Activated naive CD4-positive, alpha-beta T cell treated with Interleukin-2 at 50 U/mL for 16 hours (primary cell): Measurements from ENCODE around the gene CHD9.
"Not testable (repeated sequence)": the region's sequence is repeated elsewhere in the genome, so short reads cannot be mapped to it uniquely, and the experiment has no call there.

Source experiments
- DNase-seq: peaks from one replicate; pipeline ENCODE4 v3.0.0-alpha.2; 2020

The CHD9 gene

DNA sequence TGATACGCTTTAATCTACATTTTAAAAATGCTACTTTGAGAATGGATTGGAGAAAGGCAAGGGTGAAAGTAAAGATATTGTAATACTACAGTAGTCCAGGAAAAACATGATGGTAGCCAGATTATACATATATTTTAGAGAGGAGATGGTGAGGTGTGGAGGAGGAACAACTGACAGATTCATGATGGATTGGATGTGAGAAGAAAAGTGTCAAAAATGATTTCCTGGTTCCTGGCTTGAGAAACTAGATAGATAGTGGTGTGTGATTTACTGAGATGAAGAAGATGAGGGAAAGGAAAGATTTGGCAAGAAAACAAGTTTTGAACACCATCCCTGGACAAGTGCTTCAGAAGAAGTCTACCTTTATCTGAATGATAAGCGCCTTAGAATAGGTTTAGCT lies 80.5 kb downstream of the CHD9 start:
- DNase-seq, result no peak

DNA sequence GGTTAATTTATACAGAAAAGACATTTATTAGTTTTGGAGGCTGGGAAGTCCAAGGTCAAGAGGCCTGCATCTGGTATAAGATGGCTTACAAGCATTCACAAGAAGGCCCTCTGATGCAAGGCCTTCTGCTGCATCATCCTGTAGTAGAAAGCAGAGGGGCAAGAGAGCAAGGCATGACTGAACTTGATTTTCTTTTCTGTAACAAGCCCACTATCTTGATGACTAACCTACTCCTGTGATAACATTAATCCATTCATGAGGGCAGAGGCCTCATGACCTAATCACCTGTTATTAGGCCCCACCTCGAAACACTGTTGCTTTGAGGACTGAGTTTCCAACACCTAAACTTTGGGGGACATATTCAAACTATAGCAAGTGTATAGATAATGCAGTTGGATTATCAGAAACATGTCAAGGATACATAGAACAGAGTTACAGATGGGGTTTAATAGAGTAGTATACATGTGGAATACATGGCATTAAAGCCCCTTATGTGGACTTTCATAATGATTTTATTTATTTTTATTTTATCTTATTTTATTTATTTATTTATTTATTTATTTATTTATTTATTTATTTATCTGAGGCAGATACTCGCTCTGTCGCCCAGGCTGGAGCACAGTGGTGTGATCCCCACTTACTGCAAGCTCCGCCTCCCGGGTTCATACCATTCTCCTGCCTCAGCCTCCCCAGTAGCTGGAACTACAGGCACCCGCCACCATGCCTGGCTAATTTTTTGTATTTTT lies 88.2 kb downstream of the CHD9 start:
- no peak for DNase-seq

DNA sequence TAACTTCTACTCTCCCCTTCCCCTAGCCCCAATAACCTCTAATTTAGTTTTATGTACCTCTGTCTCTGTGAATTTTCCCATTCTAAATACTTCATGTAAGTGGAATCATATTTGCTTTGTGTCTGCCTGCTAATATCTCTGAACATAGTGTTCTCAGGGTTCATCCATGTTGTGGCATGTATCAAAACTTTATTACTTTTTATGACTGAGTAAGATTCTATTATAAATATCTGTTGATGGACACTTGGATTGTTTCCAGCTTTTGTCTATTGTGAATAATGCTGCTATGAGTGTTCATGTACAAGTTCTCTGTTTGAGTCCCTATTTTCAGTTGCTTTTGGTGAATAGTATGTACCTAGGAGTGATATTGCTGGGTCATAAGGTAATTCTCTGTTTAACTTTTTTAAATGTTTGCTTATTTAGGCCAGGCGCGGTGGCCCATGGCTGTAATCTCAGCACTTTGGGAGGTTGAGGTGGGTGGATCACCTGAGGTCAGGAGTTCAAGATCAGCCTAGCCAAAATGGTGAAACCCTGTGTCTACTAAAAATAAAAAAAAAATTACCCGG lies 92.8 kb downstream of the CHD9 start:
- no peak for DNase-seq

DNA sequence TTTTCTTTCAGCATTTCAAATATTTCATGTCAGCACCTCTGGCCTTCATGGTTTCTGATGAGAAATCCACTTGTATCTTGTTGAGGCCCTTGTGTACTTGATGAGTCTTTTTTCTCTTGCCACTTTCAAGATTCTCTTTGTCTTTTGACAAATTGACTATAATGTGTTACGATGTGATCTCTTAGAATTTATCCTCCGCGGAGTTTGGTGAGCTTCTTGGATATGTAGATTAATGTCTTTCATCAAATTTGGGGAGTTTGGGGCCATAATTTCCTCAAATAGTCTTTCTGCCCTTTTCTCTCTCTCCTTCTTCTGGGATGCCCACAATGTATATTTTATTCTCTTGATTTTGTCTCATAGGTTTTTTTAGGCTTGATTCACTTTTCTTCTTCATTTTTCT lies 96.0 kb downstream of the CHD9 start:
- DNase-seq, result no peak

DNA sequence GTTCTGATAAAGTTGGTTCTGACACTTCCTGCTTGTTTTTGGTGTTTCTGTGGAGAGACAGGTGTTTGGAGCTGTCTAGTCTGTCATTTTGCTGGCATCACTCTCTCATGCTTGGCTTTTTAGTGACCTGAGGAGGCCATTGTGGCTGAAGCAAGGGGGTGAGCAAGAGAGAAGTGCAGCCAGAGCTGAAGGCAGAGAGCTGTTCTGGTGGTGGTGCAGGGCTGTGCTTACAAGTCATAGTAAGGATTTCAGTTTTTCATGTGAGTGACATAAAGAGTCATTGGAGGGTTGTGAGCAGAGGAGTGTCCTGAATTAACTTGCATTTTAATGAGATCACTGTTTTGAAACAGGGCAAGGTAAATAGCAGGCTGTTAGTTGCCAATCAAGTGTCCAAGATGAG lies 97.5 kb downstream of the CHD9 start:
- no peak for DNase-seq

DNA sequence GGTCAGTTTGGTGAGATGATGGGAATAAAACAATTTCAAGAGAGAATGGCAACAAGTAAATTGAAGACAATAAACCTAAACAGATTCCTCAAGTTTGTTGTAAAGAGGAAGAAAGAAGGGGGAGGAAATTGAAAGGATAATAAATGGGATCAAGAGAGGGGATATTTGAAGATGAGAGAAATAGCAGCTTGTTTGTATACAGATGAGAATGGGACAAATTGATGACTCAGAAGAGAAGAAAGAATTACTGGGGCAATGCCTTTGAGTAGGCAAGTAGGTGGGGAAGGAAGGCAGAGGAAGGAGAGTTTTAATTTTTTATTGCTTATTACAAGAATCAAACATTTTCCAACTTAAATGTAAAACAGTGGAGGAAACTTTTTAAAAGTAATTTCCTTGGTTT lies 98.3 kb downstream of the CHD9 start:
- DNase-seq, result no peak

DNA sequence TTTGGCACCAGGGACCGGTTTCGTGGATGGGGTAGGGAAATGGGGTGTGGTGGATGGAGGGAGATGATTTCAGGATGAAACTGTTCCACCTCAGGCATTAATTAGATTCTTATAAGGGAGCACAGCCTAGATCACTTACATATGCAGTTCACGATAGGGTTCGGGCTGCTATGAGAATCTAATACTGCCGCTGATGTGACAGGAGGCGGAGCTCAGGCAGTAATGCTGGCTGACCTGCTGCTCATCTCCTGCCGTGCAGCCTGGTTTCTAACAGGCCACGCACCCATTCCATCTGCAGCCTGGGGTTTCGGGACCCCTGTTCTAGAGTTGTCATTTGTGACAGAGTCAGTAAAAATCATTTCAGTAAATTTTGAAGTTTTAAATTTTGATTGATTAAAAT lies 99.7 kb downstream of the CHD9 start:
- DNase-seq, result no peak

DNA sequence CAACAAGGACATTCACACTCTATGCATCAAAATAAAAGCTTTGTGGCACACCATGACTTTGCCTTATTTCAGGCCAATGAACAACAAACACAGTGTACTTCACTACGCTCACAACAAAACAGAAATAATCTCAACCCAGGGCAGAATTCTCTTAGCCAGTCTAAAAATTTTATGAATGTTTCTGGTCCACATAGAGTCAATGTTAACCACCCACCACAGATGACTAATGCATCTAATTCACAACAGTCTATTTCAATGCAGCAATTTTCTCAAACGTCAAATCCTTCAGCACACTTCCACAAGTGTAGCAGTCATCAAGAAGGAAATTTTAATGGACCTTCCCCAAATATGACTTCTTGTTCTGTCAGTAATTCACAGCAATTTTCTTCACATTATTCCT lies 101.7 kb downstream of the CHD9 start:
- DNase-seq, result no peak

DNA sequence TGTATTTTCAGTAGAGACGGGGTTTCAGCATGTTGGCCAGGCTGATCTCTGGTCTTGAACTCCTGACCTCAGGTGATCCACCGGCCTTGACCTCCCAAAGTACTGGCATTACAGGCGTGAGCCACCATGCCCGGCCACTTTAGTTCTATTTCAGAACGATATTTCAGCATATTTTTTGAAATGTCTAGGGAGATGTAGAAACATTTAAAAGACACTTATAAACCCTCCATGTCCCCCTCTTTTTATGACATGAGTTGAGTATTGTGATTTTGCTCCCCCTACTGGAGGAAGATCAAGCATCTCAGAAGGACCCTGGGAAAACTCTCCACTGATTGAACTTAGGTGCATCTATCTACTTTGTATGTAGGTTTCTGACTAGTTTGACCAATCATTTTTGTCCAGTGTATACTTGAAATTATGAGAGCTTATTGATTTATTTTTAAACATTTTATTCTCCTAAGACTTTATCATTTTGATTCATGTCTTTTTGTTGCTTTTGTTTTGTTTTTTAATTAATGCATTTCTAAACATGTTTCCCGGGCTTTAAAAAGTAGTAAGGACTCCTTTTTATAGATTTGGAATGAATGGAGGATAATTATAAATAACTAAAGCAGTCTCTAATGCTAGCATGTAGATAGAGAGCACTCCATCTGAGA lies 105.1 kb downstream of the CHD9 start:
- DNase-seq, result no peak

DNA sequence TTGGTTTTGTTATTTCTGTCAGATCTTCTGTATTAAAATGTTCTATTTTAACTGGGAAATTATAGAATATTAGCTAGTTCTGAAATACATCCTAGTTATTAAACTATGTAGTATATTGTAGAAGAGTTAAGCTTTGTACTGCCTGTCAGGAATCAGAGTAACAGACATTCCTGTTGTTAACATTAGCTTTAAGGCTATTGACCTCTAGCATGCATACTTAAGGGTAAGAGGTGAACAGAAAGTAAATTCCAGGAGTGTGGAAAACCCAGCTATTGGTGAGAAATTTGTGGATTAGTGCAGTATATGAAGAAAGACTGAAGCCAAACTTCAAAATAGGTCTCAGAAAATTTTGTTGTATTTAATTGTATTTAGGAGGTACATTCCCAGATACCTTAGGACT lies 111.3 kb downstream of the CHD9 start:
- DNase-seq, result no peak

DNA sequence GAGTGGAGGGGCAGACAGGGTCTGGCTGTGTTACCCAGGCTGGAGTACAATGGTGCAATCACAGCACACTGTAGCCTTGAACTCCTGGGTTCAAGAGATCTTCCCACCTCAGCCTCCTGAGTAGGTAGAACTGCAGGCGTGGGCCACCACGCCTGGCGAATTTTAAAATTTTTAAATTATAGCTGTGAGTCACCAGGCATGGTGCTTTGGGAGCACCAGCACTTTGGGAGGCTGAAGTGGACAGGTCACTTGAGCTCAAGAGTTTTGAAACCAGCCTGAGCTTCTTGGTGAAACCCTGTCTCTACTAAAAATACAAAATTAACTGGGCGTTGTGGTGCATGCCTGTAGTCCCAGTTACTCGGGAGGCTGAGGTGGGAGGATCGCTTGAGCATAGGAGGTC lies 114.0 kb downstream of the CHD9 start:
- DNase-seq, result no peak

DNA sequence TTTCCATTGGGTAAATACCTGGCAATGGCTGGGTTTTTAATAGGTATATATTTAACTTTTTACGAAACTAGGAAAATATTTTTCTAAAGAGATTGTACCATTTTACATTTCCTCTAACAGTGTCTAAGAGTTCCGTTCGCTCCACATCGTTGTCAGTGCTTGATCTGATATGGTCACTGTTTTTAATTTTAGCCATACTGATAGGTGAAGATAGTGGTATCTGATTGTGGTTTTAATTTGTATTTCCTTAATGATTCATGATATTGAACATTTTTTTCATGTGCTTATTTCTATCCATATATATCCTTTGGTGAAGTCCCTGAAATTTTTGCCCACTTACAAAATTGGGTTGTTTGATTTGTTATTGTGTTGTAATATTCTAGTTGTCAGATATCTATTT lies 117.7 kb downstream of the CHD9 start:
- no peak for DNase-seq

DNA sequence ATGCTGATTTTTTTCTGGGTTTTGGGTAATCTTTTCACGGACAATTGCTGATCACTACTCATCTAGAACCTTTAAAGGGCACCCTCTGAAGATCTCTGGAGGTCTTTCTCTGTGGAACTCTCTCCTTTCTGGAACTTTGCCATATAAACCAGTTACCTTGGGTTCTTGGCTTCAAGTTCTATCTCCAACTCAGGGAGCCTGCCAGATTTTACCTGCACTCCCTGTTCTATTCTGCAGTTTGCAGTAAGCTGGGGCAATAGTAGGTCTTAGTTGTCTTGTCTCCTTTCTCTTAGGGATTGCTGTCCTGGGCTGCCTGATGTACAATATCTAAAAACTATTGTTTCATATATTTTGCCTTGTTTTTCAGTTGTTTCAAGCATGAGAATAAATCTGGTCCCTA lies 120.3 kb downstream of the CHD9 start:
- no peak for DNase-seq

DNA sequence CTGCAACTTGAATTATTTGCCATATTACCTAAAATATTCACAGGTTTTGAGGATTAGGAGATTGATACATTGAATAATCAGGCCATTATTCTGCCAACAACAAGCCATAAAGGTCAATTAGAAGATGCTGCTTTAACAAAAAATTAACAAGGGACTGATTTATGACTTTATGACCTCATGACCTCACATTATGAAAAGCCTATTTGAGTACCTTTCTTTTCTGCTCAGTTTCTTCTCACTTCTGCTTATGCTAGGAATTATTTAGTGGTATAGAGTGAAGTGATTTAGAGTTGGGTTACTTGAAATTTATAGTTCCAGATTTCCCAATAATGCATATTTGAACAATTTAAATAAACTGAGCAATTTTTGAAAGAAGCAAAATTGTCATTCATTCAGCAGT lies 121.6 kb downstream of the CHD9 start:
- no peak for DNase-seq

DNA sequence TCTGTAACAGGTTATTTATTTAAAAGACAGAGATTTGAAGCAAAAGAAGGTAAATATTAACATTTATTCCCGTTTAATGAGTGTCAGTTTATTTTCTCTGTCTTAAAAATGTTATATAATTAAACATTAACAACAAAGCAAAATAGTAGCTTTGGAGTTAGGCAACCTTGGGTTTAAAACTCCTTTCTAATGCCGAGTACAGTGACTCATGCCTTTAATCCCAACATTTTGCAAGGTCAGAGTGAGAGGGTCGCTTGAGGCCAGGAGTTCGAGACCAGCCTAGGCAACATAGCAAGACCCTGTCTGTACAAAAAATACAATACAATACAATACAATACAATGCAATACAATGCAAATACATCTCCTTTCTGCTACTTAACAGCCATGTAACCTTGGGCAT lies 128.7 kb downstream of the CHD9 start:
- DNase-seq, result no peak

DNA sequence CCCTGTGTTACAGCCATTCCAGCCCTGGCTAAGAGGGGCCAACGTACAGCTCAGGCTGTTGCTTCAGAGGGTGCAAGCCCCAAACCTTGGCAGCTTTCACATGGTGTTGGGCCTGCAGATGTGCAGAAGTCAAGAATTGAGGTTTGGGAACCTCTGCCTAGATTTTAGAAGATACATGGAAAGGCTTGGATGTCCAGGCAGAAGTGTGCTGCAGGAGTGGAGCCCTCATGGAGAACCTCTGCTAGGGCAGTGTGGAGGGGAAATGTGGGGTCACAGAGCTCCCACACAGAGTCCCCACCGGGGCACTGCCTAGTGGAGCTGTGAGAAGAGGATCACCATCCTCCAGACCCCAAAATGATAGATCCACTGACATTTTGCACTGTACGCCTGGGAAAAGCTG lies 130.9 kb downstream of the CHD9 start:
- not testable (repeated sequence) for DNase-seq

DNA sequence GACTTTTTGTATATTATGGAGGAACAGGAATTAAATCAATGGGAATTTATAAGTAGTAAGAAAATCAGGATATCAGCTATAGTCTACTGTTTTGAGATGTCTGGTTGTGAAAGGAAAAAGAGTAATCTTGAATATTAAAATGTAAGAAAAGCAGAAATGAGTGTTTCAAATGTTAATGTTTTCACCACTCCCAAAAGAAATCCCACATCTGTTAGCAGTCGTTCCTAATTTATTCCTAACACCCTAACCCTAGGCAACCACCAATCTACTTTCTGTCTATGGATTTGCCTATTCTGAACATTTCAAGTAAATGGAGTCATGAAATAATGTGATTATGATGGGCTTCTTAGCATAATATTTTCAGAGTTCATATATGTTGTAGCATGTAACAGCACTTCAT lies 133.0 kb downstream of the CHD9 start:
- DNase-seq, result no peak

DNA sequence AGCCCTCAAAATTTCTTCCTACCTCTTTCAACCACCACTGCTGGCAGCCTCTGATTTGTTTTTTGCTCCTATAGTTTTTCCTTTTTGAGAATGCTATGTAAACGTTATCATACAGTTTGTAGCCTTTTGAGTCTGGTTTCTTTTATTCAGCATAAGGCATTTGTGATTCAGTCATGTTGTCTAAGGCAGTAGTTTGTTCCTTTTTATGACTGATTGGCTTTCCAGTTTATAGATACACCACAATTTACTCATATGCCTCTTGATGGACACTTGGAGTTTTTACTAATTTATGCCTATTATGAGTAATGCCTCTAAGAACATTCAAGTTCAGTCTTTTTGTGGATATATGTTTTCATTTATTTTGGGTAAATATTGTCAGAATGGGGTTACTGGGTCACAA lies 136.6 kb downstream of the CHD9 start:
- no peak for DNase-seq

DNA sequence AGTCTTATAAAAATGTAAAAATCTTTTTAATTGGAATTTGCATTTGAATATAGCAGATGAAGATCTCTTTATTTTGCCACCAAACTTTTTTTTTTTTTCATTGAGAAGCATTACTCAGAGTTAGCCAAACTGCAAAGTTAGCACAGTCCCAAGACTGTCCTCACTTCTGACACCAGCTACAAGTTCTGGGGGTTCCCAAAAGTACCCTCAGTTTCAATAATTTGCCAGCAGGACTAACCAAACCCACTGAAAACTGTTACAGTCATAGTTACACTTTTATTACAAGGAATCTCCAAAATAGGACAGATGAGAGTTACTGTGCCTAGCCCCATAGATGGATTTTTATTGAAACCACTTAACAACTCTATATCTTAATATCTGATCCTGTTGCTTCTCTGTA lies 144.1 kb downstream of the CHD9 start:
- DNase-seq, result no peak

DNA sequence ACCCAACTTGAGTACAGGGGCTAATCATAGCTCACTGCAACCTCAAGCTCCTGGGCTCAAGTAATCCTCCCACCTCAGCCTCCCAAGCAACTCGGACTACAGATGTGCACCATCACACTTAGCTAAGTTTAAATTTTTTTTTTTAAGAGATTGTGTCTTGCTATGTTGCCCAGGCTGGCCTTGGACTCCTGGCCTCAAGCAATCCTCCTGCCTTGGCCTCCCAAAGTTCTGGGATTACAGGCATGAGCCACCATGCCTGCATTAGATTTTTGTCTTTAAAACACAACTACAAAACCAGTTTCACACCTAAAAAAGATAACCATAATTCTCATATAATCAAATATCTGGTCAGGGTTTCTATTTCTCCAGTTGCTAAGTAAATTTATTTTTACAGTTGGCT lies 147.1 kb downstream of the CHD9 start:
- no peak for DNase-seq

DNA sequence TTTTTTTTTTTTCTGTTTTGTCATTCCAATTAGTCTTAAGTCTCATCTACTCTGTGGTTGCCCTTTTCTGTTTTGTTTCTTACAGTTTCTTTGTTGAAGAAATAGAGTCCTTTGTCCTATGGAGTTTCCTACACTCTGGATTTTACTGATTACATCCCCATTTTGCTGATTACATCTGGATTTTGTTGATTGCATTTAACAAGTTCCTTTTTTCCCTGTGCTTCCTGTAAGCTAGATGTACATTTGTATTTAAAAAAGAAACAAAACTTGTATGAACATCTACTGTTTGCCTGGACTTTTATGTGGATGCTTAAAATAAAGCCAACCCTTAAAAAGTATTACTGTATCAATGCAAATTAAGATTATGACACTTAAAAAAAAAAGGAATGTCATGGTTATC lies 147.6 kb downstream of the CHD9 start:
- DNase-seq, result no peak

DNA sequence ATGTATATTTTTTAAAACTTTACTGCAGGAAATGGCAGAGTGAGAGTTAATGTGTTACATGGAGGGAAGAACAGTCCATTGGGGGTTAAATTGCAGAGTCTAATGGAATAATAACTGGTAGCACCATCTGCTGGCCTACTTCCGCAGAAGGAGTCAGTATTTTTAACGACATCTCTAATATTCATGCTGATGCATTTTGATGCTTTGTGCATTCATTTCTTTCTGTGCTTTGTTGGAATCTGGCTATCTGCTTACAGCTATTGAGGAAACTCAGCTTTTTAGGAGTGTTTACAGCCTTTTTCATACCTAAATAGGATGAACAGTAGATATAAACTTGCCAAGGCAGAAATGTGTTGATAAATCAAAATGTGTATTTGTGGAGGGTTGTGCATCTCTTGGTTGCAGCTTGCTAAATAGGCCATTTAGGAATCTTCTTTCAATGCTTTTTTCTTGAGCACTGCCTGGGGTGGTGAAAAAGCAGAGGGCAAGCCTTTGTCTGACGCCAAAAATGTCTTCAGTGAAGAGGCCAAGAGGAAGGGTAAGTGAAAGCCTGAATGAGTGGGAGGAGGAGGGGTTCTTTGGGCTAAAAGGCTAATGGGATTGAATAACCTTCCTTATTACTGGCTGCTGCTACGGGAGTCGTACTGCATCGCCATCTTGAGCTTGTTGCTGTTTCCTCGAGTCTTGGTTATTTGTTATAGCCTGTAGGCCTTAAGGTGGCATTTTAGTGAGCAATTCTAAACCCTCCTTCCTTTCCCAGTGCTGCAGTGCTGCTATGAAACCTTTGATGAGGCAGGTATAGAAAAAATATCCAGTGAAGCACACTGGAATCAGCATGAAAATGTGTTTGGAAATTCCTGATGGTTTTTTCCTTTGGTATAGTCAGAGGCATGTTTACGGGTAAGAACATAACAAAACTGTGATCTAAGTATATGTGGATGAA lies 153.3 kb downstream of the CHD9 start:
- no peak for DNase-seq

DNA sequence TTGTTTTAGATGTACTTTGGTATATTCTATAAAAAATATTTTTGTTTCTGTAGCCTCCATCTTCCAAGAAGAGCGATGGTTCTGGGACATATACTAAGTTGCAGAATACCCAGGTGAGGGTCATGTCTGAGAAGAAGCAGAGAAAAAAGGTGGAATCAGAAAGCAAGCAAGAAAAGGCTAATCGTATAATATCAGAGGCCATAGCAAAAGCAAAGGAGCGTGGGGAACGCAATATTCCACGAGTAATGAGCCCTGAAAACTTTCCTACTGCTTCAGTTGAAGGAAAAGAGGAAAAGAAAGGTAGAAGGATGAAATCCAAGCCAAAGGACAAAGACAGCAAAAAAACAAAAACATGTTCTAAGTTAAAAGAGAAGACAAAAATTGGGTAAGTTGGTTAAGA lies 154.6 kb downstream of the CHD9 start:
- DNase-seq, result no peak

DNA sequence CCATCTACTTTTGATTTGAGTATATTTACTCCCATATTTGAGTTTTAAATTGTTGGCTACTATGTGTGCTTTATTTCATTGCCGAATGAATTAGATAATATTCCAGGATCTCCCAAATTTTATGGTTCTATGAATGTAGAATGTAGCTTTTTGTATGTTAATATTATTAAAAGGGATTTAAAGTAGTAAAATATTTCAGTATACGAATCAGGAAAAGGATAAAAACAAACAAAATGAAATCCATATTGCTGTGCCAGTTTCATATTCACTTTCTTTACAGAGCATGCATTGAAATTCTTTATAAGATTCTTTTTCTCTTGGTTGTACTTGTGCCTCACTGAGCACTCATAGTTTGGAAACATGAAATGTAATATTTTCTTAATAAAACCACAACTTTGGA lies 155.1 kb downstream of the CHD9 start:
- DNase-seq, result no peak
